GM19193 (cell line): Measurements from ENCODE around the gene PDK2.

Source experiments
- POLR2A ChIP-seq: IDR thresholded peaks from 4 replicates; pipeline ENCODE4 v1.6.1; 2011; ENCODE audit not compliant: insufficient read depth, insufficient read length; ENCODE audit errors: extremely low read depth

PDK2 gene

DNA sequence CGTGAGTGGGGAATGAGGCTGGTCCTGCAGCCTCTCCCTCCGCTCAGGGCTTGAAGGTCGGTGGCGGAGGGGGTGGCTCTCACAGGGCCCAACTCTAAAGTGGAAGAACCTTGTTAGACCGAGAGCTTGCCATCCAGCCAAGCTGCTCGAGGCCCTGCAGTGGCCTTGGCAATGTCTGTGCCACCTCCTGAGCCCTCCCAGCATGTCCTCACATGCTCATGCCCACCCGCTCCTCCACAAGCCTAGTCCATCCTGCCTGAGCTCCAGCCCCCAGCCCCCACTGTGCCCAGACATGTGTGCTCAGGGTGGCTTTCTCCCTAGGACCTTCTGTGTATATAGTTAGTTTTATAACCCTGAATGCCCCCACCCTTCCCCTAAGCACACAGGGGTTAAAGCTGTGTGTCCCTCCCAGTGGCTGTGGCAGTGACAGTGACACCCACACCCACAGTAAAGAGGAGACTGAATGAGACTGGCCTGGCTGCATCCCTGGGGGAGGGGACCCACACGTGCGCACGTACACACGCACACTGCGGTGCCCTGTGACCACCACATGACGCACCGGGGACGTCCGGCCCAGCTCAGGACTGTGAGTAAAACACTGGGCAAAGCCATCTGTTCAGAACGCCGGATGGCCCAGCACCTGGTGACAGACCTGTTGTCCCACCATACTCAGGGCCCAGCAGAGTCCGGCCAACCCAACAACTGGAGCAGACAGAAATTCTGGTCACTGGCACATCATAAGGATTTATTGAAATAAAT lies 15.6 kb downstream of the PDK2 start:
- no peak for TF ChIP-seq POLR2A

DNA sequence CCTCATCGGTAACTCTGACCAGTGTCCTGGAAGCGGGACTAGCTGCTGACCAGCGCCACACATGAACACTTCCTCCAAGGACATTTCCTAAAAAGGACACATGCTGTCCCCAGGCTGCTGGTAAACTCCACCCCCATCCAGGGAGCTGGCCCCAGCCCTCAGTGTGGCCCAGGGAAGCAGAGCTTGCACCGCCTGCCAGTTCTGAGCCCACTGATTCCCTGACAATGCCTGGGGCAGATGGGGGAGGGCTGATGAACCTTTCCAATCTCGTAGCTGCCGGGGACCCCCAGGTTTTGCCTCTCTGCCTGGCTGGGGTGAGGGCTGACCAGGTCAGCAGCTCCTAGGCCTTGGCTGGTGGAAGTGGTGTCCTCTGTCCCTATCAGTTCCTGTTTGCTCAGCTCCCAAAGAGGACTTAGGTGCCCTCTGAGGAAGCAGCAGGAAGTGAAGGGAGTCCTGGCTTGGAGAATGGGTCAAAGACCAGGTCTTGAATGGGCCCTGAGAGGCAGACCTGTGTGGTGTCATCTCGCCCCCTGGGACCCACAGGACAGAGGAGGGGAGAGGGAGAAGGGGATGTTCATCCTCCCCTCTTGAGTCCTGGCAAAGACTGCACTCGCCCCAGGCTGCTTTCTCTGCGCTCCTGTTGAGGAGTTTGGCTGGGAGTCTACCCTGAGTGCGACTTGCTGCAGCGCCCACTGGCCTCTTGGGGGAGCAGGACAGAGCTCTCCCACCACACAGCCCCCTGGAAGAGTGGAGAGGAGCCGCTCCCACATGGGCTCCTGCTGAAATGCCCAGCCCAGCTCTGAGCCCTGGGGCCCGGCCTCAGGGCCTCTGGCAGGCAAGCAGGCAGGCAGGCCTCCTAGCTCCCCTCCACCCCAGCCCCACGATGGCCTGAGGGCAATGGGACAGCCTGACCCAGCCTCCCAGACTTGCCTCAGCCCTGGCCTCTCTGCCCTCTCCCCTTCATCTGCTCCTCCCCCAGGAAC lies 16.8 kb downstream of the PDK2 start:
- no peak for TF ChIP-seq POLR2A

DNA sequence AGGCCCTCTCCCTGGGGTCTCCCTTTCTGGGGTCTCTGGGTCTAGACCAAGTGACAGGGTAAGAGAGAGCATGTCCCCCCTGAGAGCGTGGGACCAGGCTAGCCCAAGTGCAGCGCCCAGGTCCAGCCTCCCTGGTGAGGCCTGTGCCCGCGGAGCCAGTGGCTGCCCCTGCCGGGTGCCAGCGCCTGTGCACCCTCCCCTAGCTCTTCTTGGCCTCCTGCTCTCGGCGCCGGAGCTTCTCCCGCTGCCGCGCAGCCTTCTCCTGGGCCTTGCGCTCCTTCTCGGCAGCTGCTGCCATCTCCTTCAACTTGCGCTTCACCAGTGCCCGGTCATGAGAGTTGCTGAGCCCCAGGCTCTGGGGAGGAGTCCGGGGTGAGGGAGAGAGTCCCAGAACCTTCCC lies 17.5 kb downstream of the PDK2 start:
- no peak for TF ChIP-seq POLR2A

DNA sequence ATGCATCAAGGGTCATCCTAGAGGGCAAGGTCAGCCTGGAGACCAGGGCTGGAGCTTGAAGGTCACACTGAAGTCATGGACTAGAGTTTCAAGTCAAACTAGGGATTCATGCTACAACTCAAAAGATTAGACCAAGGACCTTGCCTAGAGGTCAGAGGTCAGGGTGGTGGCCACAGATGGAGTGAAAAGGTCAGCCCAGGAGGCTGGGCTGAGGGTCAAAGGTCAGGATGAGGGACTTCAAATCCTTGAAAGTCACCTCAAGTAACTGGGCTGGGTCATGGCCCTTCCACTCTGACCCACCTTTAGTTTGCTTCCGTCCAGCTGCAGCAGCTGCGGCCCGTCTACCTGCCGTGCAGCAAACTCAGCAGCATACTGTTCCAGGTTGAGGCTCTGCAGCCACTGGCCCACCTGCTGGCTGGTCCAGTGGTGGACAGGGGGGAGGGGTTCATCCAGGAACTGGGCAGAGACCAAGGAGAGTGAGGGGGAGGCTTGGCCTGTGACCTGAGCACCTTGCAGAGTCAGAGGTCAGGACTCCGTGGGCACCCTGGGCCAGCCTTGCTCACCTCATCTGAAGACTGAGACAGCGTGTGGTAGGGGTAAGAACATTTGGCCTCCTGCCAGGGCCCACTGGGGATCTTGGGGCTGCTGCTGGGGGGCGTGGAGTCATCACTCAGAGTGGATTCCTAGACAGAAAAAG lies 18.6 kb downstream of the PDK2 start:
- TF ChIP-seq POLR2A, result no peak

DNA sequence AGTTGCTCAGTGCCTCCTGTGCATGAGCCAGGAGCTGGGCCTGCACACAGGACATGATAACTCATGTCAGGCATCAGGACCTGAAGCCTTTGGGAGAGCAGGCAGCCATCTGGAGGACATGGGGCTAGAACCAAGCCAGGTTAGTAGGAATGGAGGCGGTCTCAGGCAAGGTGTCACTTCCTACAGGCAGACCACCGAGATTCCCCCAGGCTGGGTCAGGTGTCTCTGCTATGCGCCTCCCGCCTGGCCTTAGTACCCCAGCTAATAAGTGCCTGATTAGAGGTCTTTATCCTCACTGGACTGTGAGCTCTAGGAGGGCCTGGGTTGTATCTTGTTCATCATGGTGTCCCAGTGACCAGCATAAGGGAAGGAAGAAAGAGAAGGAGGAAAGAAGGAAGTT lies 19.2 kb downstream of the PDK2 start:
- TF ChIP-seq POLR2A, result no peak

DNA sequence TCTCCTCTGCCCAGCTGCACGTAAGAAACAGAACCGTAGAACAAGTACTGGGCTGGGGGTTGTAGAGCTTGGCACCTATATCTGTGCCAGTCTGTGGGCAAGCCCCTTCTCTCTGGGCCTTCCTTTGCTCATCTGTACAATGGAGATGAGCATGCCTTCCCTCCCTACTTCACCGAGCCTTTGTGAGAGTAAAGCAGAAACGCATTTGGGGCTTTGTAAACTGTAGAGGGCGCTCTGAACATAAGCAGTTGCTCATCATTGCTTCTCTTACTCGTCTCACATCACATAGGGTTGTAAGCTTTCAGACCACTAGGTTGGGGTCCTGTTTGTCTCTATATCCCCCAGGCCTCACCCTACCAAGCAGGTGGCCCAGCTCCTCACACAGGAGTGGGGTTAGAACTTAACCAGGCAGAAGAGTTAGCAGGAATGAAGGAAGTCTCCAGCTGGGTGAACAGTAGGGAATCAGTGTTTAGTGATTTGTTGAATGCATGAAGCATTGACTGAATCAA lies 19.8 kb downstream of the PDK2 start:
- TF ChIP-seq POLR2A, result no peak

DNA sequence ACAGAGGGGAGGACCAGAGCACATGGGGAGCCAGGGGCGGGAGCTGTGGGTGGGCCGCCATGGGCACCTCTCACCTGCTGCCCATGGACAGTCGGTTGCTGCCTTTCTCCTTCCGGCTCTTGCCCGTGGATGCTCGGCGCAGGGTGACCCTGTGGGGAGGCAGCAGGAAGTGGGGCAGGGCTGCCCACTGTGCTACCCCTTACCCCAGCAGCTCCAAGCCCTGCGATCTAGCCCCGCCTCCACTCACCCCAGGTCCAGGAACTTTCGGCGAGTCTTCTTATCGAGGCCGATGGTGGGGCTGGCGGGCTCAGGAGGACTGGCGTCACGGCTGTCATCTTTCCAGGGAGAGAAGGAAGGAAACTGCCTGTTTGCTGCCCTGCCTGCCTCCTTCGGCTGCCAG lies 20.6 kb downstream of the PDK2 start:
- TF ChIP-seq POLR2A, result no peak

DNA sequence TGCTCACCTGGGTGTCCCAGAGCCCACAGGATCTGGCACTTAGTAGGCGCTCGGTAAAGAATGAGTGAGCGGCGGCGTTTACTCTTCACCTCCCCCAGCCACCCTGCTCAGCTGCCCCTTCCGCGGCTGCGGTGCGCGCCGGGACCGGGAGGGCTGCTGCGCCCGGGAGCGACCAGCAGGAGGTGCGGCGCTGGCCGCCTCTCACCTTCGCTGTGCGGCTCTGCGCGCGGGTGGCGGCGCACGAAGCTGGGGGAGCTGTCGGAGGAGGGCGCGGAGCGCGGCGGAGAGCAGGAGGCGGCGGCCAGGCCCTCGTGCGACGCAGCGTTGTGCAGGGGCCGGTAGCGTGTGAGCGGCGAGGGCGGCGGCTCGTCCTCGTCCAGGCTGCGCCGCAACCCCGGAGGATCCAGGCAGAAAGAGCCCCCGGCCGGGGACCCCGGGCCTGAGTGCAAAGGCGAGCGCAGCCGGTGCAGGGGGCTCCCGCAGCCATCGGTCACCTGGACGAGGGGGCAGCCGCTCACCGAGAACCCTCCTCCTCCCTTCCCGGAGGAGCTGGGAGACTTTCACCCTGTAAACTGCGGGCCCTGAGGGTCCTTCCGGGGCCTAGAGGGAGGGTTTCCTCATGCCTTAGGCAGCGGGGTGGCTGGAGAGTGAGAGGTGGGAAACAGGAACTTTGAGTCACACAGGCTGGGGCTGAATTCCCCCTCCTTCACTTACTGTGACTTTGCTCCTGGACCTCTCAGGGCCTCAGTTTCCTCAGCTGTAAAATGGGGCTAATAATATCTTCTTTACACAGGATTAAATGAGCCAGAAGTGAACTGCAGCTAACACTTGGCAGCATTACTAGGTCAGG lies 22.3 kb downstream of the PDK2 start:
- no peak for TF ChIP-seq POLR2A

DNA sequence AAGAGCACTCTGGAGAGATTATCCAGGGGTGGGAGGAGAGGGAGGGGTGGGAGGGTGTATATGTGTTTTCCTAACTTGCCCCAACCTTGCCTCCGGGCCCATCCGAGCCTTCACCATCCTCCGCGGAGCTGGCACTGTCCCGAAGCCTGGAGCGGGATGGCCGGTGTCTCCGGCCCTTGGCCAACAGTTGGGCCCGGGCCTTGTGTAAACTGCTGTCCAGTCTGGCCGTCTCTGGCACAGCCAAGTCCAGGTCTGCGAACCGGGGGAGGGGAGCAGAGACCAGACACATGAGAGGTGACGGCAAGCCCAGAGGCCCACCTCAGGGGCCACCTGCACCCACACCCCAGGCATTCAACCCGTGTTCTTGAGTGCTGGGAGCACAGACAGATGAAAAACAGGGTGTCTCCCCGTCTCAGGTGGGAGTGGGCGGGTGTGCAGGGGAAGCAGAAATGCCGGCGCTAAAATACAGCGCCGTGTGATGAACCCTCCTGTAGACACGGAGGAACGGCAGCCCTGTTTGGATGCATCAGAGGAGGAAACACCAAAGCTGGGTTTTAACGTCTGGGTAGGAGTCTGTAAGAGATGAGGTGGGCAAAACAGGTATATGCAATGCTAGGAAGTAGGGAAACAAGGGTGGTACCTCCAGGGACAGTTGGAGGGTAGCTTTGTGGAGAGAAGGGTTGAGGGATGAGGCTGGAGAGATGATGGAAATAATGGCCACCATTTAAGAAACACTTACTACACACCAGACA lies 23.1 kb downstream of the PDK2 start:
- no peak for TF ChIP-seq POLR2A

DNA sequence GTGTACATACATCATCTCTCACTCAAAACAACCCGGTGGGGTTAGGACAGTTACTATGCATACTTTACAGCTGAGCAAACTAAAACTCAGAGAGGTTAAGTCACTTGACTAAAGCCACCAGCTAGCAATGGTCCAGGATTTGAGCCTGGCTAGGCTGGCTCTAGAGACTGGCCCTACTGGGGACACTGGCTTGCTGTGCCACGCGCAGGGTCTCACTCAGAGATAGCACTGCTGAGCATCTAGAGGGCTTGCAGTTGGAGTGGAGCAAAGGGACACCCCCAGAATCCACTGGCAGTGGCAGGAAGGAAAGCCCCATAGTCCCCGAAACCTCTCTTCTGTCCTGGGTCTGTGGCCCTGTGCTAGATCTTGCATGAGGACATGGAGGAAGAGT lies 23.7 kb downstream of the PDK2 start:
- TF ChIP-seq POLR2A, result no peak

DNA sequence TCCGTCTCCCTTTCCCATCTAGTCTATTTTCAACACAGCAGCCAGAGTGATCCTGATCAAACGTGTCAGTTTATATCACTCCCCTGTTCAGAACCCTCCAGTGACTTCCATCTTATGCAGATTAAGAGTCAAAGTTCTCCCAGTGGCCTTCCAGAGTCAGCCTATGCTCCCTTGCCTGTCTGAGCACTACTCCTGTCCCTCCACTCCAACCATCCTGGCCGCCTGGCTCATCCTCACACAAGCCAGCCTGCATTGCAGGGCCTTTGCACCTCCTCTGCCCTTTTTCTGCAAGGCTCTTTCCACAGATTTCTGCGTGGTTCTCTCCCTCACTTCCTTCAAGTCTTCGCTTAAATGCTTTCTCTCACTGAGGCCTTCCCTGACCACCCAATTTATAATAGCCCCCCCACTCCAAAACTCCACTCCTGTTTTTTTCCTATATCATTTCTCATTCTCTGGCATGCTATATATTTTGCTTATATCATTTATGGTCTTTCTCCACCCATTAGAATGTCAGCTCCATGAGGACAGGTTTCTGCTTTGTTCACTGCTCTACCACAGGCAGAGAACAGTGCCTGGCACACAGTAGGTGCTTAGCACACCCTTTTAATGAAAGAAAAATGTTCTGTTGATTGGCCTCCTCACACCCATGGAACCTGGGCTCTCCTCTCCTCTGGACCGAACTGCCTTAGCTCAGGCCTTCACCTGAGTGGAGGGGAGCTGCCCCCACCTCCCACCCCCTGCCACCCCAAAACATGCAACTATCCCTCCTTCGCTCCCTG lies 25.5 kb downstream of the PDK2 start:
- TF ChIP-seq POLR2A, result no peak

DNA sequence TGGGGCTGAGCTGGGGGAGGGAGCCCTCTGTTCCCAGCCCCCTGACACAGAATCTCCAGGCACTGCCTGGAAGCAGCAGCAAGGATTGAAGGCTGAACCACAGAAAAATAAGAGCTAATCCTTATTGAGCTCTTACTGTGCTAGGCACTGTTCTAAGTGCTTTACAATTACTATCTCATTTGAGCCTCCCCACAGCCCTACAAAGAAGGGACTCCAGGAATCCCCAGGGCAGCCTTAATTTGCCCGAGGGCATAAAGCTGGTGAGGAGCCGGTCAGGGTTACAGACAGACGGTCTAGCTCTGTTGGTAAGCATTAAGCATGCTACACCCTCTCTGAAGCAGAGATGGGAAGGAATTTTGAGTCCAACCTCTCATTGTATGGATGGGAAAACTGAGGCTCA lies 27.8 kb downstream of the PDK2 start:
- no peak for TF ChIP-seq POLR2A
